H9 (cell line): ENCODE measurements around the gene FAM227B. TPM values are rescaled to one million over a fixed set of nuclear protein-coding genes. Genes with fewer than 3 reads are reported as not detected.

Experiments
- DNase-seq: peaks from one replicate; pipeline ENCODE4 v3.0.0-alpha.2; 2017
- H2AFZ ChIP-seq: one replicate; pipeline ENCODE4 v1.6.1; 2013; ENCODE audit warnings: mild to moderate bottlenecking, low read length, control low read depth, moderate library complexity
- H2AK5ac ChIP-seq: 2 replicates; pipeline ENCODE4 v1.6.1; 2013; ENCODE audit warnings: low read length, control low read depth, mixed read lengths; ENCODE audit not compliant: insufficient read length
- H2BK120ac ChIP-seq: one replicate; pipeline ENCODE4 v1.6.1; 2013; ENCODE audit warnings: low read depth, mild to moderate bottlenecking, low read length, control low read depth, inconsistent platforms; ENCODE audit not compliant: poor library complexity, severe bottlenecking
- H2BK12ac ChIP-seq: 2 replicates; pipeline ENCODE4 v1.6.1; 2013; ENCODE audit warnings: low read length, control low read depth, mixed read lengths, low read depth; ENCODE audit not compliant: insufficient read length
- H2BK15ac ChIP-seq: 2 replicates; pipeline ENCODE4 v1.6.1; 2013; ENCODE audit warnings: low read depth, low read length, control low read depth
- H2BK20ac ChIP-seq: one replicate; pipeline ENCODE4 v1.6.1; 2013; ENCODE audit warnings: low read depth, mild to moderate bottlenecking, low read length, control low read depth, inconsistent platforms; ENCODE audit not compliant: poor library complexity, severe bottlenecking
- H2BK5ac ChIP-seq: 2 replicates; pipeline ENCODE4 v1.6.1; 2013; ENCODE audit warnings: low read length, control low read depth, mixed read lengths; ENCODE audit not compliant: insufficient read length
- H3K14ac ChIP-seq: 2 replicates; pipeline ENCODE4 v1.6.1; 2013; ENCODE audit warnings: low read length, control low read depth; ENCODE audit not compliant: insufficient read depth
- H3K18ac ChIP-seq: 2 replicates; pipeline ENCODE4 v1.6.1; 2013; ENCODE audit warnings: low read depth, mild to moderate bottlenecking, mixed read lengths, low read length, control low read depth; ENCODE audit not compliant: insufficient read length
- H3K23ac ChIP-seq: 2 replicates; pipeline ENCODE4 v1.6.1; 2013; ENCODE audit warnings: low read length, control low read depth, mixed read lengths, low read depth; ENCODE audit not compliant: insufficient read length
- H3K23me2 ChIP-seq: 2 replicates; pipeline ENCODE4 v1.6.1; 2013; ENCODE audit warnings: low read depth, mild to moderate bottlenecking, mixed read lengths, low read length, control low read depth; ENCODE audit not compliant: insufficient read length, poor library complexity, severe bottlenecking
- H3K27ac ChIP-seq: 2 replicates; pipeline ENCODE4 v1.5.1; 2013; ENCODE audit warnings: low read length, control low read depth, mixed read lengths, low read depth; ENCODE audit not compliant: insufficient read length
- H3K27me3 ChIP-seq: 2 replicates; pipeline ENCODE4 v1.6.1; 2013; ENCODE audit warnings: low read length, control low read depth, inconsistent platforms; ENCODE audit not compliant: insufficient read depth
- H3K4ac ChIP-seq: 2 replicates; pipeline ENCODE4 v1.6.1; 2013; ENCODE audit warnings: low read depth, mild to moderate bottlenecking, control low read depth, inconsistent platforms, low read length, moderate library complexity
- H3K4me1 ChIP-seq: 2 replicates; pipeline ENCODE4 v1.6.1; 2013; ENCODE audit warnings: low read length, control low read depth, inconsistent platforms; ENCODE audit not compliant: insufficient read depth
- H3K4me2 ChIP-seq: 2 replicates; pipeline ENCODE4 v1.6.1; 2013; ENCODE audit warnings: low read length, control low read depth, mixed read lengths; ENCODE audit not compliant: insufficient read length, insufficient read depth
- H3K56ac ChIP-seq: 2 replicates; pipeline ENCODE4 v1.6.1; 2013; ENCODE audit warnings: low read depth, mild to moderate bottlenecking, mixed read lengths, low read length, control low read depth; ENCODE audit not compliant: insufficient read length
- H3K79me1 ChIP-seq: 2 replicates; pipeline ENCODE4 v1.6.1; 2013; ENCODE audit warnings: low read depth, mild to moderate bottlenecking, moderate library complexity, low read length, control low read depth, inconsistent platforms; ENCODE audit not compliant: insufficient read depth, poor library complexity, severe bottlenecking
- H3K79me2 ChIP-seq: 2 replicates; pipeline ENCODE4 v1.6.1; 2013; ENCODE audit warnings: low read length, control low read depth, inconsistent platforms; ENCODE audit not compliant: insufficient read depth
- H3K9ac ChIP-seq: 2 replicates; pipeline ENCODE4 v1.6.1; 2013; ENCODE audit warnings: low read length, control low read depth, mixed read lengths; ENCODE audit not compliant: insufficient read length; ENCODE audit errors: extremely low read depth
- H3K9me3 ChIP-seq: one replicate; pipeline ENCODE4 v1.6.1; 2013; ENCODE audit warnings: low read depth, low read length, inconsistent platforms; ENCODE audit not compliant: control insufficient read depth
- H3T11ph ChIP-seq: one replicate; pipeline ENCODE4 v1.6.1; 2013; ENCODE audit warnings: mild to moderate bottlenecking, low read length, control low read depth, inconsistent platforms
- H4K20me1 ChIP-seq: one replicate; pipeline ENCODE4 v1.6.1; 2013; ENCODE audit not compliant: control insufficient read depth, insufficient read length, insufficient read depth
- H4K5ac ChIP-seq: 2 replicates; pipeline ENCODE4 v1.6.1; 2013; ENCODE audit warnings: low read depth, mild to moderate bottlenecking, mixed read lengths, low read length, control low read depth; ENCODE audit not compliant: insufficient read length
- H4K8ac ChIP-seq: replicated peaks from 2 replicates; pipeline ENCODE4 v1.6.1; 2013; ENCODE audit warnings: low read length, control low read depth, mixed read lengths, low read depth; ENCODE audit not compliant: insufficient read length
- H4K91ac ChIP-seq: 2 replicates; pipeline ENCODE4 v1.6.1; 2013; ENCODE audit warnings: low read depth, mild to moderate bottlenecking, moderate library complexity, mixed read lengths, low read length, control low read depth; ENCODE audit not compliant: insufficient read length
- H3K27ac Mint-ChIP-seq, 3 experiments: 2 replicates in 2 of 3; 3 replicates in 1 of 3; pipeline ENCODE4 v1.8.0; 2020 to 2021; ENCODE audit warnings: mixed read lengths in 3 of 3, mild to moderate bottlenecking in 1 of 3, moderate library complexity in 1 of 3
- H3K27me3 Mint-ChIP-seq: 2 replicates; pipeline ENCODE4 v1.8.0; 2021; ENCODE audit warnings: low read depth, mild to moderate bottlenecking, moderate library complexity, mixed read lengths
- H3K36me3 Mint-ChIP-seq, 3 experiments: 2 replicates in 2 of 3; 3 replicates in 1 of 3; pipeline ENCODE4 v1.8.0; 2020 to 2021; ENCODE audit warnings: low read depth in 3 of 3, mixed read lengths in 3 of 3; ENCODE audit not compliant: insufficient read depth in 1 of 3
- H3K4me1 Mint-ChIP-seq, 2 experiments: 2 replicates each; pipeline ENCODE4 v1.8.0; 2020; ENCODE audit warnings: mixed read lengths in 2 of 2
- H3K4me3 Mint-ChIP-seq, 2 experiments: 2 replicates in 1 of 2; 3 replicates in 1 of 2; pipeline ENCODE4 v1.8.0; 2020 to 2021; ENCODE audit warnings: mild to moderate bottlenecking in 2 of 2, mixed read lengths in 2 of 2, moderate library complexity in 1 of 2
- H3K9me3 Mint-ChIP-seq, 2 experiments: 2 replicates in 1 of 2; 3 replicates in 1 of 2; pipeline ENCODE4 v1.8.0; 2020; ENCODE audit warnings: mild to moderate bottlenecking in 2 of 2, mixed read lengths in 2 of 2, moderate library complexity in 1 of 2
- CTCF ChIP-seq: fragments of 200-600 bp; sonication (generic); conservative IDR thresholded peaks from 3 replicates; pipeline ENCODE4 v1.8.0; 2021; ENCODE audit warnings: antibody characterized with exemption, mild to moderate bottlenecking
- WGBS: extraction: QIAGEN DNeasy Blood & Tissue Kit; methylation state at CpG from one replicate; pipeline ENCODE4 v1.1.7; 2013; ENCODE audit warnings: missing lambda C conversion rate, low lambda C conversion rate, mixed read lengths; ENCODE audit not compliant: insufficient read length; ENCODE audit errors: extremely low coverage; 5-methylcytosine and 5-hydroxymethylcytosine counted together
- total RNA-seq: library from RNA; stranded (reverse); gene quantifications from 2 replicates; pipeline ENCODE4 v1.2.1, GENCODE V29; 2021

Gene FAM227B
- total RNA-seq, 1 experiment from 2014 or later = 5.5 TPM

- H3K18ac ChIP-seq = no peak overlapping the region
- H2BK5ac ChIP-seq = no peak overlapping the region
- no CpG with 5 or more reads among the region's 2 CpGs for WGBS
- no peak overlapping the region for H2BK20ac ChIP-seq
- H4K91ac ChIP-seq = no peak overlapping the region
- H4K5ac ChIP-seq = no peak overlapping the region
- H3K4me2 ChIP-seq = no peak overlapping the region
- DNase-seq = no peak
- no peak overlapping the region for H3K27ac ChIP-seq
- H3T11ph ChIP-seq = no peak overlapping the region
- no peak overlapping the region for H3K14ac ChIP-seq
- no peaks in the 10 kb centered on the region for H3K23me2 ChIP-seq
- no peak overlapping the region; the same call in 1 of the 2 replicates for H3K4ac ChIP-seq
- no peak overlapping the region for H3K9ac ChIP-seq
- no peak overlapping the region for H2BK120ac ChIP-seq
- H2BK15ac ChIP-seq = no peak overlapping the region
- no peaks in the 10 kb centered on the region for H4K20me1 ChIP-seq
- H3K23ac ChIP-seq = no peak overlapping the region
- no peaks in the 10 kb centered on the region for H3K79me2 ChIP-seq
- no peak overlapping the region for H2AK5ac ChIP-seq
- peaks cover 3% of the 10 kb centered on the region; the same call in 1 of the 2 replicates for H3K4me1 ChIP-seq
- no peak overlapping the region for H2AFZ ChIP-seq
- no peak overlapping the region for H4K8ac ChIP-seq
- TF ChIP-seq CTCF = no peak
- H3K9me3 ChIP-seq = no peaks in the 10 kb centered on the region
- H3K56ac ChIP-seq = no peak overlapping the region
- Mint-ChIP-seq H3K36me3 (peaks cover 0 to 18% (median 15%) of the 10 kb centered on the region in 3 experiments; a peak in 6 of 7 replicates), H3K27ac (no peak overlapping the region), H3K27me3 (no peaks in the 10 kb centered on the region), H3K9me3 (no peaks in the 10 kb centered on the region), H3K4me3 (no peak overlapping the region), H3K4me1 (peaks cover 13 to 16% of the 10 kb centered on the region in 2 experiments)
- H3K27me3 ChIP-seq = no peaks in the 10 kb centered on the region
- H3K79me1 ChIP-seq = no peaks in the 10 kb centered on the region
- H2BK12ac ChIP-seq = no peak overlapping the region
Observed at GRCh38 chr15:49288391-49288790, 332.2 kb downstream of the FAM227B start.
